Activated naive CD8-positive, alpha-beta T cell (primary cell): ENCODE results near the gene KCNA5.

ENCODE experiments used
- H3K27ac Mint-ChIP-seq: one replicate; pipeline ENCODE4 v1.8.0; 2021; ENCODE audit warnings: mixed read lengths
- H3K27me3 Mint-ChIP-seq: one replicate; pipeline ENCODE4 v1.8.0; 2021; ENCODE audit warnings: mixed read lengths
- H3K36me3 Mint-ChIP-seq: one replicate; pipeline ENCODE4 v1.8.0; 2021; ENCODE audit warnings: mixed read lengths
- H3K4me1 Mint-ChIP-seq: one replicate; pipeline ENCODE4 v1.8.0; 2021; ENCODE audit warnings: low read depth, mixed read lengths
- H3K4me3 Mint-ChIP-seq: one replicate; pipeline ENCODE4 v1.8.0; 2021; ENCODE audit warnings: mild to moderate bottlenecking, mixed read lengths
- H3K9me3 Mint-ChIP-seq: one replicate; pipeline ENCODE4 v1.8.0; 2021; ENCODE audit warnings: low read depth, mixed read lengths

Gene KCNA5

GRCh38 chr12:5017638-5018348, 25.9 kb upstream of the KCNA5 start:
- Mint-ChIP-seq H3K4me3 (no peak overlapping the region), H3K27me3 (peaks cover 3% of the 10 kb centered on the region), H3K27ac (no peak overlapping the region), H3K9me3 (no peaks in the 10 kb centered on the region), H3K36me3 (no peaks in the 10 kb centered on the region), H3K4me1 (no peaks in the 10 kb centered on the region)

- H3K4me1 Mint-ChIP-seq, result no peaks in the 10 kb centered on the region
- H3K9me3 Mint-ChIP-seq, result no peaks in the 10 kb centered on the region
- H3K36me3 Mint-ChIP-seq, result no peaks in the 10 kb centered on the region
- H3K4me3 Mint-ChIP-seq, result no peak overlapping the region
- no peak overlapping the region for H3K27ac Mint-ChIP-seq
- peaks cover 3% of the 10 kb centered on the region for H3K27me3 Mint-ChIP-seq
Observed at GRCh38 chr12:5018677-5019076, 25.0 kb upstream of the KCNA5 start.

GRCh38 chr12:5022025-5022424, 21.7 kb upstream of the KCNA5 start:
- peaks cover 15% of the 10 kb centered on the region for H3K27me3 Mint-ChIP-seq
- H3K4me3 Mint-ChIP-seq, result no peak overlapping the region
- H3K4me1 Mint-ChIP-seq, result no peaks in the 10 kb centered on the region
- H3K36me3 Mint-ChIP-seq, result no peaks in the 10 kb centered on the region
- H3K9me3 Mint-ChIP-seq, result no peaks in the 10 kb centered on the region
- no peak overlapping the region for H3K27ac Mint-ChIP-seq

GRCh38 chr12:5022465-5023061, 21.1 kb upstream of the KCNA5 start:
- Mint-ChIP-seq H3K9me3 (no peaks in the 10 kb centered on the region), H3K27me3 (peaks cover 15% of the 10 kb centered on the region), H3K4me1 (no peaks in the 10 kb centered on the region), H3K36me3 (no peaks in the 10 kb centered on the region), H3K4me3 (no peak overlapping the region), H3K27ac (no peak overlapping the region)

- no peaks in the 10 kb centered on the region for H3K36me3 Mint-ChIP-seq
- H3K27ac Mint-ChIP-seq, result no peak overlapping the region
- no peaks in the 10 kb centered on the region for H3K4me1 Mint-ChIP-seq
- no peak overlapping the region for H3K4me3 Mint-ChIP-seq
- no peaks in the 10 kb centered on the region for H3K9me3 Mint-ChIP-seq
- peaks cover 18% of the 10 kb centered on the region for H3K27me3 Mint-ChIP-seq
Observed at GRCh38 chr12:5023842-5024241, 19.8 kb upstream of the KCNA5 start.

- no peaks in the 10 kb centered on the region for H3K9me3 Mint-ChIP-seq
- no peak overlapping the region for H3K27ac Mint-ChIP-seq
- no peak overlapping the region for H3K4me3 Mint-ChIP-seq
- H3K4me1 Mint-ChIP-seq, result no peaks in the 10 kb centered on the region
- H3K36me3 Mint-ChIP-seq, result no peaks in the 10 kb centered on the region
- H3K27me3 Mint-ChIP-seq, result peaks cover 15% of the 10 kb centered on the region
Observed at GRCh38 chr12:5026342-5026938, 17.2 kb upstream of the KCNA5 start.

GRCh38 chr12:5027046-5027821, 16.4 kb upstream of the KCNA5 start:
- H3K36me3 Mint-ChIP-seq, result no peaks in the 10 kb centered on the region
- no peak overlapping the region for H3K4me3 Mint-ChIP-seq
- H3K27ac Mint-ChIP-seq, result no peak overlapping the region
- no peaks in the 10 kb centered on the region for H3K9me3 Mint-ChIP-seq
- peaks cover 15% of the 10 kb centered on the region for H3K27me3 Mint-ChIP-seq
- H3K4me1 Mint-ChIP-seq, result no peaks in the 10 kb centered on the region

- Mint-ChIP-seq H3K27ac (no peak overlapping the region), H3K27me3 (peaks cover 10% of the 10 kb centered on the region), H3K36me3 (no peaks in the 10 kb centered on the region), H3K4me1 (no peaks in the 10 kb centered on the region), H3K4me3 (no peak overlapping the region), H3K9me3 (no peaks in the 10 kb centered on the region)
Observed at GRCh38 chr12:5030066-5030465, 13.6 kb upstream of the KCNA5 start.

GRCh38 chr12:5031242-5031641, 12.4 kb upstream of the KCNA5 start:
- no peaks in the 10 kb centered on the region for H3K9me3 Mint-ChIP-seq
- H3K4me1 Mint-ChIP-seq, result no peaks in the 10 kb centered on the region
- no peaks in the 10 kb centered on the region for H3K36me3 Mint-ChIP-seq
- H3K4me3 Mint-ChIP-seq, result no peak overlapping the region
- H3K27me3 Mint-ChIP-seq, result peaks cover 4% of the 10 kb centered on the region
- H3K27ac Mint-ChIP-seq, result no peak overlapping the region

- peaks cover 8% of the 10 kb centered on the region for H3K27me3 Mint-ChIP-seq
- H3K27ac Mint-ChIP-seq, result no peak overlapping the region
- H3K9me3 Mint-ChIP-seq, result no peaks in the 10 kb centered on the region
- no peaks in the 10 kb centered on the region for H3K4me1 Mint-ChIP-seq
- H3K4me3 Mint-ChIP-seq, result no peak overlapping the region
- H3K36me3 Mint-ChIP-seq, result no peaks in the 10 kb centered on the region
Observed at GRCh38 chr12:5031958-5032357, 11.7 kb upstream of the KCNA5 start.

- Mint-ChIP-seq H3K4me1 (no peaks in the 10 kb centered on the region), H3K4me3 (no peak overlapping the region), H3K9me3 (no peaks in the 10 kb centered on the region), H3K27ac (no peak overlapping the region), H3K27me3 (peaks cover 8% of the 10 kb centered on the region), H3K36me3 (no peaks in the 10 kb centered on the region)
Observed at GRCh38 chr12:5032821-5033220, 10.9 kb upstream of the KCNA5 start.

- Mint-ChIP-seq H3K36me3 (no peaks in the 10 kb centered on the region), H3K9me3 (no peaks in the 10 kb centered on the region), H3K4me1 (no peaks in the 10 kb centered on the region), H3K4me3 (no peak overlapping the region), H3K27me3 (peaks cover 7% of the 10 kb centered on the region), H3K27ac (no peak overlapping the region)
Observed at GRCh38 chr12:5033883-5034282, 9.8 kb upstream of the KCNA5 start.

- Mint-ChIP-seq H3K27ac (no peak overlapping the region), H3K36me3 (no peaks in the 10 kb centered on the region)
Observed at GRCh38 chr12:5034603-5035002, 9.1 kb upstream of the KCNA5 start.

GRCh38 chr12:5035618-5036017, 8.1 kb upstream of the KCNA5 start:
- peaks cover 11% of the 10 kb centered on the region for H3K27me3 Mint-ChIP-seq
- no peaks in the 10 kb centered on the region for H3K36me3 Mint-ChIP-seq
- H3K4me1 Mint-ChIP-seq, result no peaks in the 10 kb centered on the region

More at GRCh38 chr12:5034603-5035002, 9.1 kb upstream of the KCNA5 start:
- Mint-ChIP-seq H3K4me3 (no peak overlapping the region), H3K9me3 (no peaks in the 10 kb centered on the region), H3K4me1 (no peaks in the 10 kb centered on the region), H3K27me3 (peaks cover 10% of the 10 kb centered on the region)

GRCh38 chr12:5036031-5036430, 7.6 kb upstream of the KCNA5 start:
- Mint-ChIP-seq H3K4me3 (no peak overlapping the region), H3K36me3 (no peaks in the 10 kb centered on the region), H3K27me3 (peaks cover 13% of the 10 kb centered on the region), H3K9me3 (no peaks in the 10 kb centered on the region), H3K27ac (no peak overlapping the region), H3K4me1 (no peaks in the 10 kb centered on the region)

More at GRCh38 chr12:5035618-5036017, 8.1 kb upstream of the KCNA5 start:
- H3K9me3 Mint-ChIP-seq, result no peaks in the 10 kb centered on the region
- no peak overlapping the region for H3K27ac Mint-ChIP-seq
- no peak overlapping the region for H3K4me3 Mint-ChIP-seq
